NCI-H2081 (cell line): ENCODE data around the gene NXN.
"Not testable (repeated sequence)": the region's sequence is repeated elsewhere in the genome, so short reads cannot be mapped to it uniquely, and the experiment has no call there.

Source experiments
- DNase-seq, 2 experiments: peaks; one replicate each; lab custom pipeline; 2025; lab: John Stamatoyannopoulos, UW

NXN gene

GRCh38 chr17:887551-888209 is 91.9 kb downstream of the NXN start:
- no peak for DNase-seq

DNA sequence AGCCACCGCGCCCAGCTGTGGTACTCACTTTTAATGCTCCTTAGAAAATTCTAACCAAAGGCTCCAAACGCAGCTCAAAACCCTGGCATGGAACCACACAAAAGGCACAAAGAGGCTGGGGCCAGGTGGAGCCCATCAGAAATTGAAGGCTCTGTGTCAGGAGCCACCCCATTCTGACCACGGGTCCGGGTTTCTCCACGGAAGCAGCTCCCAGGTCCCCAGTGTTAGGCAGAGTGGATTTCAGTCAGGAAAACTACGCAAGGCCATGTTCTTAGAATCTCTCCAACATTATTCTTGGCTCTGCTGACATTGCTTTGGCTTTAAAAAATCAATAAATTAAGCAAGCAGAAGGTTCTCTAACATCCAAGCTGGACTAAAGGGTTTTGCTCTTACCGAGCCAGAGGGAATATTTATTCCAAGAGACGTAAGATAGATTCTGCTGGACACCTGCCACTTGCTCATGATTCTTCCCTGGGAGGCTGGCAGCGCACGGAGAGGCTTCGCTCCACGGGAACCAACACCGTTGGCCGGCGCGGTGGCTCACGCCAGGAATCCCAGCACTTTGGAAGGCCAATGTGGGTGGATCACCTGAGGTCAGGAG is 93.5 kb downstream of the NXN start:
- DNase-seq: no peak

DNA sequence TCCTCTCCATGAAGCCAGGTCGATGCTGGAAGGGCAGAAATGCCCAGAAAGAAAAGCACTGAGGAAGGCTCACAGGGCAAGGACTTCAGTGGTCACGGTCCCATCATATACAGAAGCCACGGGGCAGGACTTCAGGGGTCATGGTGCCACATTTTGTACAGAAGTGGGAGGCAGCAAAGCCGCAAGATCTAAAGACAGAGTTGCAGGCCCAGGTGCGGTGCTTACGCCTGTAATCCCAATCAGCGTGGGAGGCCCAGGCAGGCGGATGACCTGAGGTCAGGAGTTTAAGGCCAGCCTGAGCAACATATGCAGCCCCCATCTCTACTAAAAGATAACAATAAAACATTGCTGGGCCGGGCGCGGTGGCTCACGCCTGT is 96.0 kb downstream of the NXN start:
- DNase-seq: no peak

- no peak for DNase-seq
Measured at GRCh38 chr17:882827-883585, 96.6 kb downstream of the NXN start.

DNA sequence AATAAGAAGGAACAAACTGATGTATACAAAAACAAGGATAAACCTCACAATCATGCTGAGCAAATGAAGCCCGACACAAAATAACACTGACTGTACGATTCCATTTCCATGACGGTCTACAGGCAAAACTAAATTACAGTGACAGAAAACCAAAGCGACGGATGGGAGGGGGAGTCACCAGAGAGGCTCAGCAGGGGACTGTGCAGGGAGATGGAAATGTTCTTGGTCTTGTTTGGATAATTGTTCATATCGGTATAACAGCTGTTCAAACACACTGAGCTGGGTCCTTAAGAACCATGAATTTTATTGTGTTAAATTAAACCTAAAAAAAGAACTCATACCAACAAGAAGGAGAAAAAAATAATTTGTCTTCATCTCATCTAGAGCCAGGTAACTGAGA is 97.8 kb downstream of the NXN start:
- DNase-seq: peak; percentile 48 to 77

DNA sequence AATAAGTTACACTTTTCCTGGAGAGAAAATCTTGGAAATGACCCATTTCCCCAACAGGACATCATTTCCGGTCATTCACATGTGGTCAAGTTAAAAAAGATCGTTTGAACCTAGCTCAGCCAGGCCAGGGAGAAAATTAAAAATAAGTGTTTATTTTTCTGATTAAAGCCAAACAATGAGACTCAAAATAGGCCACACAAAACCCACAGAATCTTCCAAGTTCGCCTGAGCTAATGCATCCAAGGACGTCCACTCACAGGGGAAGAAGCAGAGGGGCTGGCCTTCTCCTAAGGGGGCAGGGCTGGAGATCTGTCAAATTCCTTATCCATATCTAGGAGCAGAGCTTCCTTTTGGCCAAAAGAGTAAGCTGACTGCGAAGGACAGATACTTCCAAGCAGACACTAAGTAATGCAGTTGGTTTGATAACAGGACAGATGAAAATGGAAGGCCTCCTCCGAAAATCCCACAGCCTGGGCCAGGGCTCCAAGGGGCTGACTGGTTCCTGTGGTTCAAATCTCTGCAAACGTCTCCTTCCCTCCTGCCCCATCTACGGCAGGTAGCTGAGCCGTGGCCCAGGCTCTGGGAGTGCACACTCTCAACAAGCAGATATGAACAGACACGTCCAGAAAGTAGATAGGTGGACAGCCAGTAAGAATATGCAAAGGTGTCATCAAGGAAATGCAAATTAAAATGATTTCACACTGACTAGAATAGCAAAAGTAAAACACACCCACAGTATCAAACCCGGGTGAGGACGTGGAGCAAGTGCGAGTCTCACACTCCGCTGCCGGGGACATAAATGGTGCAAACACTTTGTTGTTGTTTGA is 98.9 kb downstream of the NXN start:
- DNase-seq: no peak

GRCh38 chr17:879546-880442 is 99.8 kb downstream of the NXN start:
- peak; percentile 4 to 6 for DNase-seq

GRCh38 chr17:877630-878029 is 101.9 kb downstream of the NXN start:
- no peak for DNase-seq

DNA sequence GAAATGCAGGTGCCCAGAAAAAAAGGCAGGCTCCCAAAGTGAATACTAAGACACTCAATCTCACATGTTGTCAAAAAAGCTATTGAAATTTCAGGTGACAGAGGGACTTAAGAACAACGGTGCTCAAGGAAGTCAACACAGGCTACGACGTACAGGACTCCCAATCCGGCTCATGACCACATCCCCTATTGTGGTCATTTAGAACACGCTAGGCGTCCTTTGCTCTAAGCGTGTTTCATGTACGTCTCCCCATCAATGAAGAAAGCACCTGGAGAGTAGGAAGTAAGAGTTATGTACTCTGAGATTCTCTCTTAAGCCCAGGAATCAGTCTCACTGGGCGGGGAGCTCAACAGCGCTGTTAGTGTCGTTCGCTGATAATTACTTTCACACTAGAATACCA is 103.3 kb downstream of the NXN start:
- no peak for DNase-seq

DNA sequence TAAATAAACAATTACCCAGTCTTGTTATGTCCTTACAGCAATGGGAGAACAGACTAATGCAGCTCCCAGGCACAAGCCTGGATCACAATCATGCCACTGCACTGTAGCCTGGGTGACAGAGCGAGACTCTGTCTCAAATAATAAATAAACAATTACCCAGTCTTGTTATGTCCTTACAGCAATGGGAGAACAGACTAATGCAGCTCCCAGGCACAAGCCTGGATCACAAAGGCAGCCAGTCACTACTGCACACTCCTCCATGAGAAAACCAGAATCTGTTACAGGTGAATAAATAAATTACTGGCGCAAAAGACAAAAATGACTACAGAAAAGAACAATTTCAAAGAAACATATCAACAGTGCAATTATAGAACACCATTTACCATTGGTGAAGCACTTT is 105.0 kb downstream of the NXN start:
- not testable (repeated sequence) for DNase-seq

DNA sequence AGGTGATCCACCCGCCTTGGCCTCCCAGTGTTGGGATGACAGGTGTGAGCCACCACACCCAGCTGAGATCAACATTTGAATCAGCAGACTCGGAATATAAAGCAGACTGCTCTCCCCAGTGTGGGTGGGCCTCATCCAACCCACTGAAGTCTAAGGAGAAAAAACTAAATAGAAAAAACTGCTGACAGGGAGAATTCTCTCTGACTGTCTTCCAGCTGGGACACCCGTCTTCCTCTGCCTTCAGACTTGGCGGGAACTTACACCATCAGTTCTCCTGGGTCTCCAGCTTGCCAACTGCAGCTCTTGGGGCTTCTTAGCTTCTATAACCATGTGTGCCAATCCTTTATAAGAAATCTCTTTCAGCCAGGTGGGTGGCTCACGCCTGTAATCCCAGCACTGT is 106.7 kb downstream of the NXN start:
- DNase-seq: no peak

DNA sequence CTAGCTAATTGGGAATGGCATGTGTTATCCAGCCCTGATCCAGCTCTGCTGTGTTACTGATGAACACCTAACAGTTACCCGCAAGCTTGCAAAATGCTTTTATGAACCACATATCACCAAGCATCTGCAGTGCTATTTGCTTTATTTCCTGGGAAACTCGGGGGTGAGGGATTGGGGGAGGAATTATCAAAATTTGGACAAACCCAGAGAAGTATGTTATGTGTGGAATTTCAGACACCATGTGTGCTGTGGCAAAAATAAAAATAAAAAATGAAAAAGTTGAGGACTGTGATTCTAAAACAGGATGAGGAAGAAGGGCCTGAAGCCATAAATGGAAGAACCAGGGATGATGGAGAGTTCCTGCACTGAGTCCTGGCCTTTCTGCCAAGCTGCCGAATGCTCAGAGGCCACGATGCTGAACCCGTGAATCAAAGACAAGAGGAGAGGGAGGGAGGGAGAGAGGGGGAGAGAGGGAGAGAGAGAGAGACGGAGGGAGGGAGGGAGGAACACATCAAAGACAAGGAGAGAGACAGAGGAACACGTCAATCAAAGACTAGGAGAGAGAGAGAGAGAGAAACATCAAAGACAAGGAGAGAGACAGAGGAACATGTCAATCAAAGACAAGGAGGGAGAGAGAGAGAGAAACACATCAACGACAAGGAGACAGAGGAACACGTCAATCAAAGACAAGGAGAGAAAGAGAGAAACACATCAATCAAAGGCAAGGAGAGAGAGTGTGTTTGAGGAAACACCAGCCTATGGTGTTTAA is 107.6 kb downstream of the NXN start:
- DNase-seq: no peak

DNA sequence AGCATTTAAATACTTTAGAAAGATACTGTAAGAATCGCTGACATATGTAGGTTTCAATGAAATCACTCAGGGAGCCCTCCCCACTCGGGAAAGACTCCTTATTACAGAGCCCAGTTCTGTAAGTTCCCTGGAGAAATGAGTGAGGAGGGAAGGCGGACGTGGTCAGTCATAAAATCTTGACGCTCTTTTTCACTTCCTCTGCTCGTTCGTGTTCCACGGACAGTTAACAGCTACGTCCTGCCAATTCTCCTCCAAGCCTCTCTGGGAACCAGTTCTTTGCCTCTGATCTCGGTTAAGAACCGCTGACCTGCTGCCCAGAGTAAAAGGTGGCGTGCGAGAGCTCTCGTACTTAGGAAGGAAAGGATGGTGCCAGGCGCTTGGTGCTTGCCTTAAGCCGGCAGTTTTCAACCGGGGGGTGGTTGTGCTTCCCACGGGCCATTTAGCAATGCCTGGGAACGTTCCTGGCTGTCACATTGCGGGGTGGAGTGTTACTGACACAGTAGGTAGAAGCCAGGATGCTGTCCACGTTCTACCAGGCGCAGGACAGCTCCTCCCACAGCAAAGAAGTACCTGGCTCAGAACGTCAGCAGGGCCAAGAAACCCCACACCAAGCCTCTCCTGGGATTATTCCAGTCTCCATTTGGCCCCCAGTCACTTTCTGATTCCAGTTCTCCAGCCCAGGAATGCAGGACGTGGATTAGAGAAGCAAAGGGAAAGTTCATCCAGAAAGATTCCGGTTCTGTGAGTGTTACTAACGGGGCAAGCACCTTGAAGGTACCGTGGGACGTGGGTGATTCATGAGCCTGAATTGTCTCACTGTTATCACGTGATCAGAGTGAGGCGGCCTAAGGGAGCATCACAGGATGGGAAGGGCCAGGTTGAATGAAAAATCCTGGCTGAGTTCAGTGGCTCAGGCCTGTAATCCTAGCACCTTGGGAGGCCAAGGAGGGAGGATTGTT is 109.7 kb downstream of the NXN start:
- DNase-seq: no peak

DNA sequence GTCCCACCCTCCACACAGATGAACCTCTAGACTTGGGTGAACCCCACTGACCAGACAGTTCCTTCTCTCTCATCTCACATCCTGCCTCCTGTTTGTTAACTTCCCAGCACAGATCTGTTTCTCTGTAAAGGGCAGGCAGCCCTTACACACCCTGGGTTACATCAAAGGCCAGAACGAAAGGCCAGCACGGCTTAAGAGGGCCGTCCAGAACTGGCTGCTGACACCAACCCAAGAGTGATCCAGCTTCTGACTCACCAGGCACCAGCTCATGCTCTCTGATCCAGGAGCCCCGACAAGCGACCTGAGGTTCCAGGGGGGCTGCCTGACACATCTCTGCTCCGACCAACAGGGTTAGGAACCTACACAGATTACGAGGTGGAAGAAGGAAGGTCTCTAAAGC is 110.5 kb downstream of the NXN start:
- DNase-seq: no peak

GRCh38 chr17:867896-868489 is 111.6 kb downstream of the NXN start:
- no peak for DNase-seq

GRCh38 chr17:867238-867637 is 112.3 kb downstream of the NXN start:
- not testable (repeated sequence) for DNase-seq

DNA sequence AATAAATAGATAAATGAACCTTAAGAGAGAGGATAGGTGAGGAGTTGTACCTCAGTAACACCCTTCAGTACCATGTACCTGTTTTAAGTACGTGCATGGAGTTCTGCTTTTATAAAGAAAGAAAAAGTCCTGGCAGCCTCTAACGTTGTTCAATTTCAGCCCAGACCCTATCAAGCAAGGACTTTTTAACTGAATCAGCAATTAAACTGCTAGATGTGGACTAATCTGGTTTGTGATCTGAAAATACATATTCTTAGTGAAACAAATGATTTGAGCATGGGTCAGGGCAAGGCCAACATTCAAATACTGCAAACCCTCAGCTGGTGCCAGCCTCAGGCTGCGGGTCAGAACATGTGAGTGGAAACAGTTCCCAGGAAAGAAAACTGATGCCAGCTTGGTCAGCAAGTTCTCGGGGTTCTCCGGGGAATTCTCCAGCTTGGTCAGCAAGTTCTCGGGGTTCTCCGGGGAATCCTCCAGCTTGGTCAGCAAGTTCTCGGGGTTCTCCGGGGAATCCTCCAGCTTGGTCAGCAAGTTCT is 112.9 kb downstream of the NXN start:
- no peak for DNase-seq

DNA sequence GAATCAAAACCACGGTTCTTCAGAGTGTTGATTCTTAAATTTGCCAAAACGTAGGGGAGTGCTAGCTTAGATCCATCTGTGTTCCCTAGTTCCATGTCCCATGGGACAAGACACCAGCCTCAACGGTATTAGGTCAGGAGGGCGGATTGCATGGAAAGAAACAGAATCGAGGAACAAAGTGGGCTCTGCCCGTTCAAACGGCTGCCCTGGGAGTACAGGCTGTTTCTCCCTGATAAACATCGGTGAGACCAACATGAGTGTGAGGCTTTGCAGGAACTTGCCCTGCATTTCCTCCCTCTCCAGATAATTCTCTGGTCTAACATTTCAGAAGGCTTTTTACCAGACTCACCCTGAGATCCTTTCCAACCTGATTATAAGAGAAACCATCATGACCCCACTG is 115.3 kb downstream of the NXN start:
- DNase-seq: no peak

DNA sequence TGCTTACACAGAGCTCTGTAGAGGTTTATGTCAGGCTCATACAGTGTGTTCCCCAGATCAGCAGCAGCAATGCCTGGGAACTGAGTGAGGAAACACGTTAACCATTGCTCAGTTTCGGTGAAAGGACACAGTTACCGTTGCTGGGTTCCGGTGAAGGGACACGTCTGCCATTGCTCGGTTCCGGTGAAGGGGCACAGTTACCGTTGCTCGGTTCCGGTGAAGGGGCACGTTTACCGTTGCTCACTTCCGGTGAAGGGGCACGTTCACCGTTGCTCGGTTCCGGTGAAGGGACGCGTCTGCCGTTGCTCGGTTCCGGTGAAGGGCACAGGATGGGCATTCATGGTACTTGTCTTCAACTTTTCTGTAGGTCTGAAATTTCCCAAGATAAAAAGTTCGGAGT is 115.7 kb downstream of the NXN start:
- DNase-seq: no peak
